ENCODE results near the gene TRPV2.

- TF ChIP-seq CTCF (IDR thresholded peaks at IDR 0.05) (no peak), POLR2A (IDR thresholded peaks at IDR 0.05) (no peak), EP300 (IDR thresholded peaks at IDR 0.05) (no peak)
Measured at GRCh38 chr17:16383772-16384287, 31.5 kb upstream of the TRPV2 start.
